EH (cell line): ENCODE data around the gene FITM1.

Experiments used
- DNase-seq: peaks from one replicate; pipeline ENCODE4 v3.0.0-alpha.2; 2015; ENCODE audit warnings: low read depth

Gene FITM1

GRCh38 chr14:24160850-24161804, 30.7 kb downstream of the FITM1 start, which contains the start of gene IRF9:
IRF9 (plus strand) TSS chr14:24161265; CDS start chr14:24162145, 880 bp downstream.
- peak; percentile 97 for DNase-seq

- DNase-seq: peak; percentile 43
Observed at GRCh38 chr14:24162093-24162492, 31.6 kb downstream of the FITM1 start.

GRCh38 chr14:24164518-24164991, 34.1 kb downstream of the FITM1 start:
- DNase-seq: no peak

GRCh38 chr14:24165785-24166184, 35.3 kb downstream of the FITM1 start:
- DNase-seq: no peak

GRCh38 chr14:24167469-24168114, 37.1 kb downstream of the FITM1 start:
- no peak for DNase-seq

GRCh38 chr14:24171422-24172260, 41.2 kb downstream of the FITM1 start, which contains the start of gene REC8:
REC8 (plus strand) TSS chr14:24172080; CDS start chr14:24172553, 473 bp downstream.
- DNase-seq: no peak

GRCh38 chr14:24172261-24172860, 41.9 kb downstream of the FITM1 start:
- DNase-seq: no peak

GRCh38 chr14:24172871-24173281, 42.4 kb downstream of the FITM1 start:
- DNase-seq: no peak

GRCh38 chr14:24176599-24176998, 46.1 kb downstream of the FITM1 start:
- no peak for DNase-seq

- no peak for DNase-seq
Observed at GRCh38 chr14:24177041-24177825, 46.8 kb downstream of the FITM1 start.

- DNase-seq: no peak
Observed at GRCh38 chr14:24177891-24178290, 47.4 kb downstream of the FITM1 start.

GRCh38 chr14:24178399-24179178, 48.1 kb downstream of the FITM1 start:
- no peak for DNase-seq

- no peak for DNase-seq
Observed at GRCh38 chr14:24179294-24179960, 49.0 kb downstream of the FITM1 start.

GRCh38 chr14:24179961-24180796, 49.7 kb downstream of the FITM1 start:
- peak; percentile 82 for DNase-seq

- DNase-seq: no peak
Observed at GRCh38 chr14:24181371-24182077, 51.1 kb downstream of the FITM1 start.
